ENCODE measurements around the gene VWA5A.

GRCh38 chr11:124101737-124102136 is 13.5 kb upstream of the VWA5A start:
- TF ChIP-seq EP300 (IDR thresholded peaks at IDR 0.05) (no peak), CTCF (IDR thresholded peaks at IDR 0.05) (no peak)
- TF ChIP-seq, protein P1, sequence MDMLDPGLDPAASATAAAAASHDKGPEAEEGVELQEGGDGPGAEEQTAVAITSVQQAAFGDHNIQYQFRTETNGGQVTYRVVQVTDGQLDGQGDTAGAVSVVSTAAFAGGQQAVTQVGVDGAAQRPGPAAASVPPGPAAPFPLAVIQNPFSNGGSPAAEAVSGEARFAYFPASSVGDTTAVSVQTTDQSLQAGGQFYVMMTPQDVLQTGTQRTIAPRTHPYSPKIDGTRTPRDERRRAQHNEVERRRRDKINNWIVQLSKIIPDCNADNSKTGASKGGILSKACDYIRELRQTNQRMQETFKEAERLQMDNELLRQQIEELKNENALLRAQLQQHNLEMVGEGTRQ (IDR thresholded peaks at IDR 0.05), result no peak

Data from A549 (cell line).